Putamen (tissue), 1 donor: ENCODE results near the gene ASPA.
A peak's percentile ranks its signal among the peaks of the same experiment; 100 is the strongest.
"Not testable (repeated sequence)": the region's sequence is repeated elsewhere in the genome, so short reads cannot be mapped to it uniquely, and the experiment has no call there.

Source experiments
- DNase-seq: peaks from one replicate; pipeline ENCODE4 v3.0.0-alpha.2; 2016; ENCODE audit warnings: low spot score

ASPA gene

GRCh38 chr17:3475812-3476610, at the start of gene ASPA:
TSS of gene ASPA (plus strand) at chr17:3475997. CDS start at chr17:3476160, 163 bp downstream.
- DNase-seq: peak; percentile 59

GRCh38 chr17:3433215-3433614, 42.6 kb upstream of the ASPA start:
- DNase-seq: not testable (repeated sequence)

GRCh38 chr17:3433741-3434140, 42.1 kb upstream of the ASPA start, which contains the start of gene OR1E2:
TSS of gene OR1E2 (minus strand) at chr17:3433841. CDS start at chr17:3433841, 0 bp downstream.
- DNase-seq: no peak

GRCh38 chr17:3438368-3438767, 37.4 kb upstream of the ASPA start:
- no peak for DNase-seq

GRCh38 chr17:3440451-3440850, 35.3 kb upstream of the ASPA start:
- DNase-seq: no peak

GRCh38 chr17:3447625-3448024, 28.2 kb upstream of the ASPA start:
- DNase-seq: no peak

GRCh38 chr17:3448059-3448665, 27.6 kb upstream of the ASPA start:
- DNase-seq: no peak

GRCh38 chr17:3466355-3466754, 9.4 kb upstream of the ASPA start:
- DNase-seq: not testable (repeated sequence)

GRCh38 chr17:3469529-3469928, 6.3 kb upstream of the ASPA start:
- no peak for DNase-seq

- no peak for DNase-seq
These were observed 4.2 kb upstream of the ASPA start, which contains the start of gene SPATA22 for GRCh38 chr17:3471599-3471998. TSS of gene SPATA22 (minus strand) at chr17:3471819. CDS start at chr17:3469325, 2,494 bp downstream.

- DNase-seq: no peak
These were observed 3.7 kb upstream of the ASPA start for GRCh38 chr17:3472137-3472536.

- peak; percentile 8 for DNase-seq
These were observed 1.6 kb upstream of the ASPA start for GRCh38 chr17:3474212-3474611.

- DNase-seq: no peak
These were observed 529 bp upstream of the ASPA start for GRCh38 chr17:3475251-3475685.

- DNase-seq: no peak
These were observed 4.2 kb downstream of the ASPA start for GRCh38 chr17:3479988-3480387.

GRCh38 chr17:3482852-3483251, 7.1 kb downstream of the ASPA start:
- DNase-seq: no peak

GRCh38 chr17:3485481-3486068, 9.8 kb downstream of the ASPA start:
- DNase-seq: no peak

- no peak for DNase-seq
These were observed 21.3 kb downstream of the ASPA start for GRCh38 chr17:3497101-3497500.

GRCh38 chr17:3501344-3501743, 25.5 kb downstream of the ASPA start:
- no peak for DNase-seq

GRCh38 chr17:3502466-3502865, 26.7 kb downstream of the ASPA start:
- peak; percentile 86 for DNase-seq

GRCh38 chr17:3503285-3503684, 27.5 kb downstream of the ASPA start:
- DNase-seq: no peak

- no peak for DNase-seq
These were observed 29.2 kb downstream of the ASPA start for GRCh38 chr17:3505008-3505407.

- DNase-seq: no peak
These were observed 30.3 kb downstream of the ASPA start for GRCh38 chr17:3506054-3506453.

- no peak for DNase-seq
These were observed 31.3 kb downstream of the ASPA start for GRCh38 chr17:3507071-3507470.
